ENCODE data around the gene VPS16.
A peak's percentile ranks its signal among the peaks of the same experiment; 100 is the strongest.

Gene VPS16

GRCh38 chr20:2903686-2904085, 63.1 kb downstream of the VPS16 start:
- no peak for DNase-seq

GRCh38 chr20:2907519-2907918, 67.0 kb downstream of the VPS16 start:
- DNase-seq = no peak

GRCh38 chr20:2909953-2910352, 69.4 kb downstream of the VPS16 start:
- DNase-seq = no peak

DNA sequence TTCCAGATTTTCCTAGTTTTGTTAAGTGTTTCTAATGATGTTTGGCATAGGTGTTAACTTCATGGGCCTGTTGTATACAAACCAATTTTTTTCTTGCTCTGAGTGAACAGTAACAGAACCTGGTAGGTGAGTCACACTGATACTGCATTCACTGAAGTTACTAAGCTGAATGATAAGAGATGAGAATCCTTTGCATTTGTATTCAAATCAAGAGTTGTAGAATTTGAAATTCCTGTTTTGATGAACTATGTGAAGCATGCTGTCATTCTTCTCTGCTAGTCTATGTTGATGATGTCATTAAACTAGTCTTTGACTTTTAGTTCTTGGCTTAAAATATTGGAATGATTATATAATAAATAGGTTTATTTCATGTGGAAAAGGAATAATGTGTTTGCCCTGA, 70.7 kb downstream of the VPS16 start:
- no peak for DNase-seq

DNA sequence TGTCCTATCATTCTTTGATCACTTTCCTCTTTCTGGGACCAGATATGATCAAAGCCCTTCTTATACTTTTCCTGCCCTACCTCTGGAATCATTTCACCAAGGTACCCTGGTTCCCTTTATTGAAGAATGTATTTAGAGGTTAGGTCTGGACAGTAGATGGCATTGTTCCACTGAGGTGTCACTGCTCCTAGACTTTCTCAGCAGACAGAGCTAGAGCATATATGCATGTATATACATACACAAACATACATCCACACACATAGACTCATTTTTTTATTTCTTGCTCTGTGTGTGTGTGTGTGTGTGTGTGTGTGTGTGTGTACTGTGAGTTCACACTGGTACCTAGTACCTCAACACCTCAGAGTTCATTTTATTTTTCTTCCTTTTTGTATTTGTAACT, 73.6 kb downstream of the VPS16 start:
- peak in 1 of 2 experiments; percentile 31 for DNase-seq

All from NCI-H1930 (cell line).